22Rv1 (cell line): ENCODE results near the gene CARMIL1.

Experiments
- ZFX ChIP-seq: fragments of 450-650 bp; IDR thresholded peaks from 2 replicates; pipeline ENCODE4 v1.6.1; 2017; ENCODE audit warnings: antibody characterized with exemption, borderline replicate concordance
- TF ChIP-seq, protein P1 (sequence below): fragments of 450-650 bp; IDR thresholded peaks from 2 replicates; pipeline ENCODE4 v1.5.1; 2017; ENCODE audit warnings: mild to moderate bottlenecking

- TF ChIP-seq, protein P1, sequence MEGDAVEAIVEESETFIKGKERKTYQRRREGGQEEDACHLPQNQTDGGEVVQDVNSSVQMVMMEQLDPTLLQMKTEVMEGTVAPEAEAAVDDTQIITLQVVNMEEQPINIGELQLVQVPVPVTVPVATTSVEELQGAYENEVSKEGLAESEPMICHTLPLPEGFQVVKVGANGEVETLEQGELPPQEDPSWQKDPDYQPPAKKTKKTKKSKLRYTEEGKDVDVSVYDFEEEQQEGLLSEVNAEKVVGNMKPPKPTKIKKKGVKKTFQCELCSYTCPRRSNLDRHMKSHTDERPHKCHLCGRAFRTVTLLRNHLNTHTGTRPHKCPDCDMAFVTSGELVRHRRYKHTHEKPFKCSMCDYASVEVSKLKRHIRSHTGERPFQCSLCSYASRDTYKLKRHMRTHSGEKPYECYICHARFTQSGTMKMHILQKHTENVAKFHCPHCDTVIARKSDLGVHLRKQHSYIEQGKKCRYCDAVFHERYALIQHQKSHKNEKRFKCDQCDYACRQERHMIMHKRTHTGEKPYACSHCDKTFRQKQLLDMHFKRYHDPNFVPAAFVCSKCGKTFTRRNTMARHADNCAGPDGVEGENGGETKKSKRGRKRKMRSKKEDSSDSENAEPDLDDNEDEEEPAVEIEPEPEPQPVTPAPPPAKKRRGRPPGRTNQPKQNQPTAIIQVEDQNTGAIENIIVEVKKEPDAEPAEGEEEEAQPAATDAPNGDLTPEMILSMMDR, result no peak
- no peak for TF ChIP-seq ZFX
These were observed 54.3 kb downstream of the CARMIL1 start for GRCh38 chr6:25333471-25333870.
